Astrocyte (in vitro differentiated cells and primary cell): ENCODE measurements around the gene TAF4.

Experiments
- CTCF ChIP-seq: IDR thresholded peaks from 2 replicates; pipeline ENCODE4 v1.5.1; 2011; ENCODE audit warnings: low read depth, mild to moderate bottlenecking, inconsistent platforms, low read length, moderate library complexity; ENCODE audit not compliant: insufficient read depth
- EZH2 ChIP-seq: IDR thresholded peaks from 2 replicates; pipeline ENCODE4 v1.6.1; 2012; ENCODE audit warnings: mild to moderate bottlenecking, low read length, inconsistent platforms; ENCODE audit not compliant: insufficient read depth

GRCh38 chr20:61956396-61957342 is 109.0 kb downstream of the TAF4 start:
- TF ChIP-seq CTCF (no peak), EZH2 (no peak)
